ENCODE results near the gene GAL3ST1. TPM values are rescaled to one million over a fixed set of nuclear protein-coding genes. Genes with fewer than 3 reads are reported as not detected.

GAL3ST1 gene
- total RNA-seq, 1 donor from 2014 or later: 0.94 TPM

DNA sequence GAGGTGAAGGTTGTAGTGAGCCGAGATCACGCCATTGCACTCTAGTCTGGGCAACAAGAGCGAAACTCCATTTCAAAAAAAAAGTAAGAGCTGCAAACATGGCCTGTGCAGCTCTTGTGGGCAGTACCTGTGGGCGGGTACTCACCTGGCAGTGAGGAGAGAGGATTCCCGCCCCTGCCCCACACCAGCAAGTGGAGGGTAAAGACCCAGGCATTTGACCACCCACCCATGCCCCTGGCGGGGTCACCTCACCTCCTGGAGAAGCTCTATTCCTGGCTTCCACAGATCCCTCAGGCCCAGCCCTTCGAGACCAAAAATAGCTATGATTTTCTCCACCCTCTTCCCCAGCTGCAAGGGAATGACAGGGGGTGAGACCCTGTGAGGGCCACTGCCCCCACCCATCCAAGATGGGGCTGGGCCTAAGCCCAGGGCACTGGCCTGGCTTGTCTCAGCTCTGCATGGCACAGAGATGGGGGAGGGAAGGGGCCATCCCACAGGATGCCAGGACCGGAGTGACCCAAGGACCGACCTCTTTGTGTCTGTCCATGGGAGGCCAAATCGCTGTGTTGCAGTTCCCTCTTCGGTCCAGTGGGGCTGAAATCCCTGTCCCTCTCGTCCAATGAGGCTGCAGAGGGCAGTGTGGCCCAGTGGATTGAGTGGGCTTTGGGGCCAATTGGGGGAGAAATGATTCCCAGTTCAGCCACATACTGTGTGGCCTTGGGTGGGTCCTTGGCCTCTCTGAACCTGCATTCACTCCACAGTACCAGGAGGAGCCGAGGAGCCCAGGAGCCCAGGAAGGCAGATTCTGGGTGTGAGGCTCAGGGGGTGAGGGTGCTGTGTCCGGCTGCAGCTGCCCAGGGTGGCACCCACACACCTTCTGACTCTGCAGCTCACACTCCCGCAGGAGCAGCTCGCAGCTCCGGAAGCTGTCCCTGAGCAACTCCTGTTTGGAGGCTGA lies 42.5 kb downstream of the GAL3ST1 start:
- no peak for DNase-seq

DNA sequence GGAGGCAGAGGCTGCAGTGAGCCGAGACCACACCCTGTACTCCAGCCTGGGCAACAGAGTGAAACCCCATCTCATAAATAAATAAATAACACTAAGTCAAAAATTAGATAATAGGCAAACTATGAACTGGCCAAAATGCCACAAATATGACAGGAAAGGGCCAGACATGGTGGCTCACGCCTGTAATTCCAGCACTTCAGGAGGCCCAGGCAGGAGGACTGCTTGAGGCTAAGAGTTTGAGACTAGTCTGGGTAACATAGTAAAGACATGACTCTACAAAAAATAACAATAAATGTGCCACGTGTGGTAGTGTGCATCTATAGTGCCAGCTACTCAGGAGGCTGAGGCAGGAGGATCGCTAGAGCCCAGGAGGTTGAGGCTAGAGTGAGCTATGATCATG lies 47.8 kb downstream of the GAL3ST1 start:
- no peak for DNase-seq

DNA sequence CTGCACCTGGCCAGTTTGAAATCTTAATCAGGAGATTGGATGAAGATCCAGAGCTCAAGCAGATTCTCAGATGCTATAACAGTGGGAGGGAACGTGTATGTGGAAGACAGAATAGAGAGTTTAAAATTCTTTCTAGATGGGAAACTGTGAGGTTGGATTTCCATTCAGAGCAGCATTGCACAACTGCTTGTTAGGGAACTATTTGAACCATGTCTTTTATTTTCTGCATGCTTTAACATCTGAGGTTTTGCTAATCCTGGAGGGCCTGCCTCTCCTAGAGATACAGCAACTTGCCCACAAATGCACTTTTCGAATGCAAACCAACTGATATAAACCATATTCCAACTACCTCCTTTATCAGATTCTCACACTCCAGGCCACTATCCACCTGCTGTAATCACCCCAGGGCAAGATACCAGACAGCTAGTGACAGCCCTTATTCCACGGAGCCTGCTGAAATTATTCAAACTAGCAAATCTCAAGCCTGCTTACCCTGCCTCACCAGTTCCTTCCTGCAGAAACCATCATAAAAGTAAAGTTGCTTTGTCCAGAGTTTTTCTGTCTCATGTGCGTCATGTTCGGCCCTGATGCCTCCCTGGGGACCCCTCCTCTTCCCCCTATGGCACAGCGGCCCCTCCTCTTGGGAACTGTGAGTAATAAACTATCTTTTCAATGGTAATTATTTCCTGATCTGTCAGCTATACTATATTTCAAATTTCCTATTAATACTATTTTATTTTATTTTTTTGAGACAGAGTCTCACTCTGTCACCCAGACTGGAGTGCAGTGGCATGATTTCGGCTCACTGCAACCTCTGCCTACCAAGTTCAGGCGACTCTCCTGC lies 50.6 kb downstream of the GAL3ST1 start:
- no peak for DNase-seq

DNA sequence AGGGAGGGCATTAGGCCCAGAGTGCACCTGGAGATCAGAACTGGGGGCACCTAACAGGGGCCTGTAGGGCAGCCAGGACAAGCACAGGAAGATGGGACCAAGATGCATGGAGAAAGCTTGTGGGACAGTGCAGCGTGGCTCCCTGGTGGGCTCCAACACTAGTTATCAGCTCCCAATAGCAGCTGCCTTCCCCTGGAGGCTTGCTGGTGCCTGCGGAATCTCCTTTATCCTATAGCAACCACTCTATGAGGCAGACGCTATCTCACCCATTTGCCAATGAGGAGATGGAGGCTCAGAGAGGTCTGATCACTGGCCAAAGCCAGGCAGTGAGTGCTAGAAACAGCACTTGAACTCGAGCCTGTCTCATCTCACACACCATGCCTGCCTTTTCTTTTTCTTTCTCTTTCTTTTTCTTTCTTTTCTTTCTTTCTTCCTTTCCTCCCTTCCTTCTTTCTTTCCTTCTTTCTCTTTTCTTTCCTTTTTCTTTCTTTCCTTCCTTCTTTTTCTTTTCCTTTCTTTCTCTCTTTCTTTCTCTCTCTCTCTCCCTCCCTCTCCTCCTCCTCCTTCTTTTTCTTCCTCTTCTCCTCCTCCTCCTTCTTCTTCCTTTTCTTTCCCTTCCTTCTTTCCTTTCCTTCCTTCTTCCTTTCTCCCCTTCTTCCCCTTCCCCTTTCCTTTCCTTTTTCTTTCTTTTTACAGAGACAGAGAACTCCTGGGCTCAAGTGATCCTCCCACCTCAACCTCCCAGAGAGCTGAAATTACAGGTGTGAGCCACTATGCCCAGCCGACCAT lies 52.9 kb downstream of the GAL3ST1 start:
- DNase-seq: no peak

DNA sequence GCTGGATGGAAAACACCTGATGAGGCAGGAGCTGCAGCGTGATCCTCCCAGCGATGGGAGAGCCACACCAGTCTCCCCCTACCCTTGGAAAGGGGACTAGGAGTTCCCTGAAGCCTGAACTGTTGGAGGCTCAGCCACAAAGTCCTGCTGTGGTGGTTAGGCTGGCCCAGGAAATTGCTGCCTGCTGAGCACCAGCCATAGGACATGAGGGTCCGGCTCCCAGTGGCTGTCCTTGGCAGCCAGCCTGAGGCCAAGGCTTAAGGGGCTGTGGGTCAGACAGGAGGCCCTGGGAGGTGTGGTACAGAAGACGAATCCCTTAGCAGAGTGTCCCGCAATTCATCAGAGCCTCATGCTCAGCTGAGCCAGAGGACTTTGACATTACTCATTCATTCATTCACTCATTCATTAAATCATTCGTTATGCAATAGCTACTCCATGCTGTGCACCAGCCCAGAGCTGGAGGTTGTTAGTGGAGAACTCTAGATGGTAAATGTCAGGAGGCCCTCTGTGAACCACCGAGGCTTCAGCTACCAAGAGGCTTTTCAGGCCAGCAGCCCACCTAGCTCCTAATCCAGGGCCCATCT lies 54.5 kb downstream of the GAL3ST1 start:
- no peak for DNase-seq

DNA sequence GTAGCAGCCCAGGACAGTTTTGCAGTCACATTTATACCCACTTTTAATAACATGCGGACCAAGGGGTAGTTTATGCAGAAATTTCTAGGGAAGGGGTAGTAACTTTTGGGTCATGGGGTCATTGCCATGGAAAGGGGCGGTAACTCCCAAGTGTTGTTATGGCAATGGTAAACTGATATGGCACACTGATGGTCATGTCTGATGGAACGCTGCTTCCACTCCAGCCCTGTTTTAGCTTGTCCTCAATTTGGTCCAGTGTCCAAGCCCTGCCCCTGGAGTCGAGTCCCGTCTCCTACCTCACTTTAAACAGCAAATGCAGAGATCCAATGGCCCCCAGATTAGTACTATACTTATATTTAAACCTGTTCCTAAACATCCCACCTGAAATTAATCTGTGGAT lies 57.7 kb downstream of the GAL3ST1 start:
- no peak for DNase-seq

DNA sequence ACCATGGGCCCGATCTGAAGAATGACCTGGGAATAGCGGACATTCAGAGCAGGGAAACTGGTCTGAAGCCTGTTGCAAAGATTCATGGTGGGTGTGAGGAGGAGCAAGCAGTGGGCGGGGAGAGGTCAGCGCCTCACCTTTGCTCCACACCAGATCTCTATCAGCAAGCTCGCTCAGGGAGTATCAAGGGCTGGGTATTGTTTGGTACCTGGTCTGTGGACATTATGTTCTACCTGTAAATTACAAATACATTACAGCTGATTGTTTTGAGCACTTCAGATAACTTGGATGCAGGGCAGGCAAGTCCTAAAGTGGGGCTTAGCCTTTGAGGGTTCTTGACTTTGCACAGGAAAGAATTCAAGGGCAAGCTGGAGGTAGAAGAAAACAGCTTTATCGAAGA lies 58.2 kb downstream of the GAL3ST1 start:
- no peak for DNase-seq

DNA sequence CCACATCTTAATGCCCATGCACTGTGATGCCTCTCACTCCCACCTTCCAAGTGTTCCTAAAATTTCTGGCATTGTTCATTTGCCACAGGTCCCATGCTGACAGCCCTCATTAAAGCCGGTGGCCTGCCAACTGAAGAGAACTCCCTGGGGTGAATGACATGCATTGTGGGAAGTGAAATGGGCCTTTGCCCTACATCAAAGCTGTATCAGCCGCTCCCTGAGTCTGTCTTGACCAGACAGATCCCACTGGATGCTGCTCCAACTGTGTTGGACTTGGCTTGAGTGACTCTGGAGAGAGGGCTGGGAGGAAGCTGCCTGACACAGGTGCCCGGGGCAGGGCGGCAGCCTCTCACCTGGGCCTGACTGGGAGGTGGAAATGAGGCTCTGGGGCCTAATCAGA lies 60.2 kb downstream of the GAL3ST1 start:
- DNase-seq: no peak

DNA sequence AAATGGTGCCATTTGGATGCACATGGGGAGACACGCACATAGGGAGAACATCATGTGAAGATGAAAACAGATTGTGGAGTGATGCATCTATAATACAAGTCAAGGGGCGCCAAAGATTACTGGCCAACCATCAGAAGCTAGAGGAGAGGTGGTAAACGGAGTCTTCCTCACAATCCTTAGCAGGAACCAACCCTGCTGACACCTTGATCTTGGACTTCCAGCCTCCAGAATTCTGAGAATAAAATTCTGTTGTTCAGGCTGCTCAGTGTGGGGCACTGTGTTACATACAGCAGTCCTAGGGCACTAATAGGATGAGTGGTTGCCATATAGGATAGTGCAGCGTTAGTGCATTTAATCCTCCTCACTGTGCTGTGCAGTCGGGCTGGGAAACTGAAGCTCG lies 61.0 kb downstream of the GAL3ST1 start:
- no peak for DNase-seq

DNA sequence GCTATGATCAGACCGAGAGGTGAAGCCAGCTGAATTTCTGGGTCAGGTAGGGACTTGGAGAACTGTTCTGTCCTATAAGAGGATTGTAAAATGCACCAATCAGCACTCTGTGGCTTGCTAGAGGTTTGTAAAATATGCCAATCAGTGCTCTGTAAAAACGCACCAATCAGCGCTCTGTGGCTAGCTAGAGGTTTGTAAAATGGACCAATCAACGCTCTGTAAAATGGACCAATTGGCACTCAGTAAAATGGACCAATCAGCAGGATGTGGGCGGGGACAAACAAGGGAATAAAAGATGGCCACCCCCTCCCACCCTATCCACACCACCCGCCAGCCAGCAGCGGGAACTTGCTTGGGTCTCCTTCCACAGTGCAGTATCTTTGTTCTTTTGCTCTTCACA lies 62.6 kb downstream of the GAL3ST1 start:
- no peak for DNase-seq

DNA sequence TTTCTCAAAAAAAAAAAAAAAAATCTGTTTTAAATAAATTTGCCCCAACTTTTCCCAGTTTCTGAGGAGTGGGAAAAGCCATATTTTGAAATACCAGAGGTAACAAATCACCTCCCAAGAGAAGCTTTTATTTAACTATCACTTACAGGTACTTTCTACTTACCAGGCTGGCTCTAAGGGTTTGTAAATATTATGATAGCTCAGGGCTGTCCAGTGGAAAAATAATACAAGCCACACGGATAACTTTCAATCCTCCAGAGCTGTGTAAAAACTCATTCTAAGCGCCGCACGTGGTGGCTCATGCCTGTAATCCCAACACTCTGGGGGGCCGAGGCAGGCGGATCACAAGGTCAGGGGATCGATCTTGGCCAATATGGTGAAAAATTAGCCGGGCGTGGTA lies 63.4 kb downstream of the GAL3ST1 start:
- no peak for DNase-seq

DNA sequence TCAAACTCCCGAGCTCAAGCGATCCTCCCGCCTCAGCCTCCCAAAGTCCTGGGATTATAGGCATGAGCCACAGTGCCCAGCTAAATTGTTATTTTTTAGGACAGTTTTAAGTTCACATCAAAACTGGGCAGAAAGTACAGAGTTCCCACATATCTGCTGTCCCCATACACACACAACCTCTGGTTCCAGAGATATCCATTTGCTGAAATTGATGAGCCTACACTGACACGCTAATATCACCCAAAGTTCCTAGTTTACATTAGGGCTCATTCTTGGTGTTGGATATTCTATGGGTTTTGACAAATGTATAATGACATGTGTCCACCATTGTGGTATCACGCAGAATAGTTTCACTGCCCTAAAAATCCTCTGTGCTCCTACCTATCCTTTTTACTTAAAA lies 66.2 kb downstream of the GAL3ST1 start:
- no peak for DNase-seq

DNA sequence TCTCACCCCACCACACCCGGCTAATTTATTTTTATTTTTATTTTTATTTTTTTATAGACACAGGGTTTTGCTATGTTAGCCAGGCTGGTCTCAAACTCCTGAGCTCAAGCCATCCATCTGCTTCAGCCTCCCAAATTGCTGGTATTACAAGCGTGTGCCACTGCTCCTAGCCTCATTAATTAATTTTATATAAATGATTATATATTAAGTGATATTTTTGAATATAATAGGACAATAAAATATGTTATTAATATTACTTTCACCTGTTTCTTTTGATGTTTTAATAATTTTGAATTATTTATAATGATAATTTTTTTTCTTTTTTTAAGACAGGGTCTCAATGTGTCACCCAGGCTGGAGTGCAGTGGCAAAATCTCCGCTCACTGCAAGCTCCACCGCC lies 66.8 kb downstream of the GAL3ST1 start:
- no peak for DNase-seq

DNA sequence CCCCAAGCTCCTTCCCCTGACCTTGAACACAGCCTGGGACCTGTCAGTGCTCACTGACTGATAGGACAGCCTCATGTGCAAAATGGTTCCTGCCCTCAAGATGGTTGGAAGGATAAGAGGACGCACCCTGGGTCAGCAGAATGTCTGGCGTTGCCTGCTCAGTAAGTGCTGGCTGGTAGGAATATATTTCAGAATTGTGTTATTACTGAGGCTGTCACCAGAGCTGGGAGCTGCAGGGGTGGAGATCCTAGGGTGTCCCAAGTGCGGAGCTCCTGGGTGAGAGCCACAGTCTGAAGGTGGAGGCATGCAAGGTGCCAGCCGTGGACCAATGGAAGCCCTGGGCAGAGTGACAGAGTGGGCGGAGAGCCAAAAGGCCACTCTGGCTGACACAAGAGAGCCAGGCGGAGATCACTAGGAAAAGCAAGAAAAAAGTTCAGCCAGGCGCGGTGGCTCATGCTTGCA lies 67.9 kb downstream of the GAL3ST1 start:
- no peak for DNase-seq

Other genes with a start within 250 kb of the GAL3ST1 start
- 10.0 TPM for gene TBC1D10A, start 247.7 kb downstream of the GAL3ST1 start, total RNA-seq
- gene SF3A1, start 217.8 kb downstream of the GAL3ST1 start, total RNA-seq: 16.1 TPM
- gene CCDC157, start 217.7 kb downstream of the GAL3ST1 start, total RNA-seq: 5.6 TPM
- gene RNF215, start 187.3 kb downstream of the GAL3ST1 start, total RNA-seq: 25.7 TPM
- gene SEC14L2, start 177.6 kb downstream of the GAL3ST1 start, total RNA-seq: 9.5 TPM
- 2.3 TPM for gene MTFP1, start 148.9 kb downstream of the GAL3ST1 start, total RNA-seq
- not detected for gene SEC14L3, start 102.6 kb downstream of the GAL3ST1 start, total RNA-seq
- gene SEC14L4, start 69.0 kb downstream of the GAL3ST1 start, total RNA-seq: not detected
- gene SEC14L6, start 27.9 kb downstream of the GAL3ST1 start, total RNA-seq: 1.4 TPM
- 41.3 TPM for gene PES1, start 17.2 kb upstream of the GAL3ST1 start, total RNA-seq
- 8.4 TPM for gene TCN2, start 32.5 kb upstream of the GAL3ST1 start, total RNA-seq
- 5.5 TPM for gene SLC35E4, start 61.1 kb upstream of the GAL3ST1 start, total RNA-seq
- 22.9 TPM for gene DUSP18, start 93.2 kb upstream of the GAL3ST1 start, total RNA-seq
- gene OSBP2, start 120.2 kb upstream of the GAL3ST1 start, total RNA-seq: 27.0 TPM

All from occipital lobe (tissue), 2 donors.